GM23338 (cell line): ENCODE measurements around the gene REST. TPM values are rescaled to one million over a fixed set of nuclear protein-coding genes. Genes with fewer than 3 reads are reported as not detected.
"Not testable (repeated sequence)": the region's sequence is repeated elsewhere in the genome, so short reads cannot be mapped to it uniquely, and the experiment has no call there.

Source experiments
- ATAC-seq: fragments of 200-7000 bp; cut with Tn5 transposase; 3 replicates; pipeline ENCODE4 v1.9.1; 2020
- DNase-seq: peaks from one replicate; pipeline ENCODE4 v3.0.0-alpha.2; 2015; ENCODE audit warnings: low spot score
- H2AFZ ChIP-seq: fragments of 200-600 bp; sonication (generic); 2 replicates; pipeline ENCODE4 v1.8.0; 2016; ENCODE audit warnings: antibody characterized with exemption, mild to moderate bottlenecking, moderate library complexity
- H3F3A ChIP-seq: fragments of 200-600 bp; sonication (generic); replicated peaks from 2 replicates; pipeline ENCODE4 v1.8.0; 2017; ENCODE audit warnings: antibody characterized with exemption, mixed run types, low read depth
- H3K27ac ChIP-seq: fragments of 200-600 bp; sonication (generic); 2 replicates; pipeline ENCODE4 v1.6.1; 2016; ENCODE audit warnings: low read depth
- H3K27me3 ChIP-seq: fragments of 200-600 bp; sonication (generic); 2 replicates; pipeline ENCODE4 v1.8.0; 2016; ENCODE audit warnings: mild to moderate bottlenecking, mixed run types, moderate library complexity; ENCODE audit not compliant: insufficient read depth
- H3K36me3 ChIP-seq: fragments of 200-600 bp; sonication (generic); 2 replicates; pipeline ENCODE4 v1.8.0; 2016; ENCODE audit warnings: mild to moderate bottlenecking; ENCODE audit not compliant: insufficient read depth
- H3K4me1 ChIP-seq: fragments of 200-600 bp; sonication (generic); 2 replicates; pipeline ENCODE4 v1.8.0; 2016; ENCODE audit warnings: mild to moderate bottlenecking, moderate library complexity; ENCODE audit not compliant: insufficient read depth
- H3K4me2 ChIP-seq: fragments of 200-600 bp; sonication (generic); 2 replicates; pipeline ENCODE4 v1.7.1; 2017; ENCODE audit warnings: mixed run types
- H3K4me3 ChIP-seq: fragments of 200-600 bp; sonication (generic); 2 replicates; pipeline ENCODE4 v1.6.1; 2016; ENCODE audit warnings: mixed run types
- H3K79me2 ChIP-seq: fragments of 200-600 bp; sonication (generic); replicated peaks from 2 replicates; pipeline ENCODE4 v1.8.0; 2017; ENCODE audit warnings: mild to moderate bottlenecking; ENCODE audit not compliant: insufficient read depth
- H3K9me2 ChIP-seq: fragments of 200-600 bp; sonication (generic); 2 replicates; pipeline ENCODE4 v1.8.0; 2017; ENCODE audit not compliant: insufficient read depth
- H4K20me1 ChIP-seq: fragments of 200-600 bp; sonication (generic); replicated peaks from 2 replicates; pipeline ENCODE4 v1.8.0; 2017; ENCODE audit warnings: mild to moderate bottlenecking; ENCODE audit not compliant: insufficient read depth
- H3K27ac Mint-ChIP-seq: 2 replicates; pipeline ENCODE4 v1.8.0; 2020; ENCODE audit warnings: inconsistent platforms, mild to moderate bottlenecking, moderate library complexity, mixed read lengths
- H3K27me3 Mint-ChIP-seq: 3 replicates; pipeline ENCODE4 v1.8.0; 2022; ENCODE audit warnings: low read depth, mild to moderate bottlenecking, moderate library complexity, mixed read lengths, inconsistent platforms; ENCODE audit not compliant: insufficient read depth, poor library complexity
- H3K36me3 Mint-ChIP-seq: 3 replicates; pipeline ENCODE4 v1.8.0; 2021; ENCODE audit warnings: low read depth, mild to moderate bottlenecking, inconsistent platforms, moderate library complexity, mixed read lengths
- H3K4me1 Mint-ChIP-seq: 3 replicates; pipeline ENCODE4 v1.8.0; 2020; ENCODE audit warnings: mild to moderate bottlenecking, inconsistent platforms, mixed read lengths
- H3K4me3 Mint-ChIP-seq: 3 replicates; pipeline ENCODE4 v1.8.0; 2021; ENCODE audit warnings: moderate library complexity, mild to moderate bottlenecking, inconsistent platforms, mixed read lengths
- H3K9me3 Mint-ChIP-seq: 3 replicates; pipeline ENCODE4 v1.8.0; 2020; ENCODE audit warnings: moderate library complexity, mild to moderate bottlenecking, inconsistent platforms, mixed read lengths
- CTCF ChIP-seq, 2 experiments: fragments of 200-600 bp in 1 of 2; sonication (generic) in 1 of 2; conservative IDR thresholded peaks; 2 replicates each; pipeline versions ENCODE4 v1.5.1 to v1.6.1; 2016 to 2017; ENCODE audit warnings: antibody characterized with exemption in 2 of 2, low read depth in 2 of 2, mild to moderate bottlenecking in 2 of 2, moderate library complexity in 1 of 2
- NANOG ChIP-seq: IDR thresholded peaks from 2 replicates; pipeline ENCODE4 v1.6.1; 2016; ENCODE audit warnings: antibody characterized with exemption, borderline replicate concordance
- polyA plus RNA-seq: library from polyadenylated mRNA; unstranded; fragments of >200 nt; fragmentation: Nextera tagmentation; extraction: Ambion mirVana; gene quantifications from 2 replicates; pipeline ENCODE4 v1.2.1, GENCODE V29; 2016
- total RNA-seq: library from RNA; depleted of rRNA; stranded (reverse); fragments of >200 nt; shearing (Covaris generic); gene quantifications from 2 replicates; pipeline ENCODE4 v1.2.3, GENCODE V29; 2014

Gene REST
- total and polyA plus RNA-seq, 2 experiments from 2014 or later, result 44.7 to 61.5 TPM

DNA sequence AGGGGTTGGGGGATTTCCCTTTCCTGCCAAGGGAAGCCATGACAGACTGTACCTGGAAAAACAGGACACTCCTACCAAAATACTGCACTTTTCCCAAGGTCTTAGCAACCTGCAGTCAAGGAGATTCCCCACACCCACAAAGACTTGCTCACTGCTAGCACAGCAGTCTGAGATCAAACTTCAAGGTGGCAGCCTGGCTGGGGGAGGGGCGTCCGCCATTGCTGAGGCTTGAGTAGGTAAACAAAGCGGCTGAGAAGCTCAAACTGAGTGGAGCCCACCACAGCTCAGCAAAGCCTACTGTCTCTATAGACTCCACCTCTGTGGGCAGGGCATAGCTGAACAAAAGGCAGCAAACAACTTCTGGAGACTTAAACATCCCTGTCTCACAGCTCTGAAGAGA is 23.2 kb upstream of the REST start:
- H3K79me2 ChIP-seq, H3K4me3 ChIP-seq, H3K27me3 Mint-ChIP-seq, H4K20me1 ChIP-seq, H3K4me1 ChIP-seq, H3K36me3 Mint-ChIP-seq, H3K27me3 ChIP-seq, H3K4me3 Mint-ChIP-seq, H3K27ac Mint-ChIP-seq, H3K36me3 ChIP-seq, ATAC-seq, H3F3A ChIP-seq, DNase-seq, H3K9me2 ChIP-seq, H3K27ac ChIP-seq, H3K4me2 ChIP-seq, H3K4me1 Mint-ChIP-seq: not testable (repeated sequence)
- H2AFZ ChIP-seq, result peak overlapping the region; percentile 93
- peaks cover 13% of the 10 kb centered on the region; the same call in 2 of the 3 replicates for H3K9me3 Mint-ChIP-seq

DNA sequence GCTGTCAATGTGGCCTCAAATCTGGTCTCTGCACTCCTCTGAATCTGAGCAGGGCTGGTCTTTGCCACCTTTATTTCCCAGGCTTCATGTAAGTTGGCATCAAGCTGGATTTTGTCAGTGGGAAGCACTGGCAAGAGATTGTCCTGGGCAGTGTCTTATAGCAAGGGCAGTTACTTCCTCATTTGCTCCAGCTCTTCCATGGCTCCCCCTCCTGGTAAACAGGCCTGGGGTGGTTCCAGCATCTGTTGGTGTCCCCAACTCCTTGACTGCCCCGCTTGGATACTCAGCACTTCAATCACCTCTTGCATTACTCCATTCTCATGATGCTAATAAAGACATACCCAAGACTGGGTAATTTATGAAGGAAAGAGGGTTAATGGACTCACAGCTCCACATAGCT is 15.0 kb upstream of the REST start:
- Histone ChIP-seq H3F3A (no peaks in the 10 kb centered on the region), H3K36me3 (no peaks in the 10 kb centered on the region), H4K20me1 (no peaks in the 10 kb centered on the region), H3K4me3 (no peak overlapping the region), H3K4me1 (no peaks in the 10 kb centered on the region), H3K9me2 (no peaks in the 10 kb centered on the region), H3K79me2 (no peaks in the 10 kb centered on the region), H3K27me3 (no peaks in the 10 kb centered on the region), H3K4me2 (no peak overlapping the region), H2AFZ (no peak overlapping the region), H3K27ac (no peak overlapping the region)
- Mint-ChIP-seq H3K27me3 (peaks cover 2% of the 10 kb centered on the region), H3K4me1 (no peaks in the 10 kb centered on the region), H3K27ac (no peak overlapping the region), H3K9me3 (peaks cover 17% of the 10 kb centered on the region), H3K4me3 (no peak overlapping the region), H3K36me3 (no peaks in the 10 kb centered on the region)
- DNase-seq (no peak), ATAC-seq (no peak)
- TF ChIP-seq CTCF (conservative IDR thresholded peaks at IDR 0.05; ENCODE audit: low read depth in 2 of 2) (peak in 1 of 2 experiments; percentile 38; a peak in 2 of 4 replicates), NANOG (no peak)

DNA sequence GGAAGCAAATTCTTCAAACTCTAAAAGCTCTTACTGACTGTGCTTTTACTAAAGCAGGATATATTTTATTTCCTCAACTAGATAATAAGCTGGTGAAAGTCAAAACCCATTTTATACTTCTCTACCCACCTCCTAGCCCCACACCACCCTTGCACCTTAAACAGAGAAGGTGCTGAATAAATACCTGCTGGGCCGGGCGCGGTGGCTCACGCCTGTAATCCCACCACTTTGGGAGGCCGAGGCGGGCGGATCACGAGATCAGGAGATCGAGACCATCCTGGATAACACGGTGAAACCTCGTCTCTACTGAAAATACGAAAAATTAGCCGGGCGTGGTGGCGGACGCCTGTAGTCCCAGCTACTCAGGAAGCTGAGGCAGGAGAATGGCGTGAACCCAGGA is 9.9 kb upstream of the REST start:
- not testable (repeated sequence) for ATAC-seq, H3K36me3 Mint-ChIP-seq, H4K20me1 ChIP-seq, H3K4me2 ChIP-seq, H3K27me3 ChIP-seq, H3K27ac ChIP-seq, H3F3A ChIP-seq, H3K4me3 Mint-ChIP-seq, H3K79me2 ChIP-seq, H2AFZ ChIP-seq, DNase-seq, H3K9me2 ChIP-seq, H3K4me1 ChIP-seq, H3K9me3 Mint-ChIP-seq, H3K4me1 Mint-ChIP-seq, H3K27ac Mint-ChIP-seq, H3K4me3 ChIP-seq, H3K27me3 Mint-ChIP-seq, H3K36me3 ChIP-seq

GRCh38 chr4:56900186-56900585 is 7.5 kb upstream of the REST start:
- H3K4me3 Mint-ChIP-seq, ATAC-seq, H3K27ac ChIP-seq, H3K4me3 ChIP-seq, H3K9me2 ChIP-seq, H3K9me3 Mint-ChIP-seq, DNase-seq, H2AFZ ChIP-seq, H3K36me3 Mint-ChIP-seq, H3K27me3 ChIP-seq, H4K20me1 ChIP-seq, H3K27ac Mint-ChIP-seq, H3K4me2 ChIP-seq, H3K36me3 ChIP-seq, H3F3A ChIP-seq, H3K79me2 ChIP-seq: not testable (repeated sequence)
- peaks cover 16% of the 10 kb centered on the region for H3K27me3 Mint-ChIP-seq
- peaks cover 19% of the 10 kb centered on the region for H3K4me1 Mint-ChIP-seq
- peaks cover 14% of the 10 kb centered on the region for H3K4me1 ChIP-seq
